IMR-90 (cell line): ENCODE data around the gene PTN. TPM values are rescaled to one million over a fixed set of nuclear protein-coding genes. Genes with fewer than 3 reads are reported as not detected.

ENCODE experiments used
- ATAC-seq: fragments of 200-7000 bp; cut with Tn5 transposase; 2 replicates; pipeline ENCODE4 v1.9.1; 2020; ENCODE audit warnings: low read depth, mild to moderate bottlenecking, moderate library complexity
- BruUV-seq: library from RNA; stranded (reverse); fragments of 400-500 nt; replicated peaks from 2 replicates; lab custom pipeline; 2021; lab: Mats Ljungman, UMichigan
- CTCF ChIA-PET: fragments of 300-600 bp; formaldehyde crosslinking; extraction: SDS; loops from one replicate; lab custom pipeline; 2021; ENCODE audit warnings: antibody characterized with exemption; lab: Yijun Ruan, JAX
- POLR2A ChIA-PET: fragments of 300-600 bp; sonication (Branson Sonifier 250); formaldehyde crosslinking; loops from one replicate; lab custom pipeline; 2022; ENCODE audit warnings: antibody characterized with exemption; ENCODE audit not compliant: unreplicated experiment; lab: Charles Lee
- DNase-seq: peaks from one replicate; pipeline ENCODE4 v3.0.0; 2013
- H2AFZ ChIP-seq: replicated peaks from 2 replicates; pipeline ENCODE3; 2013; ENCODE audit warnings: low read length, mild to moderate bottlenecking; ENCODE audit not compliant: poor library complexity
- H2AK5ac ChIP-seq: 2 replicates; pipeline ENCODE4 v1.6.1; 2013; ENCODE audit warnings: low read depth, low read length, inconsistent platforms
- H2AK9ac ChIP-seq: replicated peaks from 2 replicates; pipeline ENCODE3; 2013; ENCODE audit warnings: mild to moderate bottlenecking, low read depth, low read length, moderate library complexity; ENCODE audit not compliant: poor library complexity
- H2BK120ac ChIP-seq: 2 replicates; pipeline ENCODE4 v1.6.1; 2013; ENCODE audit warnings: low read depth, low read length, inconsistent platforms
- H2BK15ac ChIP-seq: 3 replicates; pipeline ENCODE4 v1.6.1; 2013; ENCODE audit warnings: low read depth, low read length, inconsistent platforms
- H2BK20ac ChIP-seq: 2 replicates; pipeline ENCODE4 v1.6.1; 2013; ENCODE audit warnings: low read depth, mild to moderate bottlenecking, inconsistent platforms, low read length, moderate library complexity
- H2BK5ac ChIP-seq: 2 replicates; pipeline ENCODE4 v1.6.1; 2013; ENCODE audit warnings: mild to moderate bottlenecking, low read depth, low read length, inconsistent platforms; ENCODE audit not compliant: poor library complexity, severe bottlenecking
- H3K14ac ChIP-seq: replicated peaks from 2 replicates; pipeline ENCODE4 v1.6.1; 2013; ENCODE audit warnings: low read depth, low read length, inconsistent platforms
- H3K18ac ChIP-seq: 2 replicates; pipeline ENCODE4 v1.6.1; 2013; ENCODE audit warnings: low read depth, low read length, control low read depth
- H3K23ac ChIP-seq: 2 replicates; pipeline ENCODE4 v1.6.1; 2013; ENCODE audit warnings: low read depth, low read length, inconsistent platforms
- H3K27ac ChIP-seq: 2 replicates; pipeline ENCODE4 v1.5.1; 2013; ENCODE audit warnings: mild to moderate bottlenecking, control low read depth, low read length; ENCODE audit not compliant: insufficient read depth
- H3K27me3 ChIP-seq: 2 replicates; pipeline ENCODE4 v1.6.1; 2013; ENCODE audit warnings: low read length; ENCODE audit not compliant: control insufficient read depth, insufficient read depth
- H3K36me3 ChIP-seq: 2 replicates; pipeline ENCODE4 v1.6.1; 2013; ENCODE audit warnings: low read length, mixed read lengths; ENCODE audit not compliant: control insufficient read depth, insufficient read depth
- H3K4ac ChIP-seq: 2 replicates; pipeline ENCODE4 v1.6.1; 2013; ENCODE audit warnings: low read depth, low read length, inconsistent platforms
- H3K4me1 ChIP-seq: 2 replicates; pipeline ENCODE4 v1.6.1; 2013; ENCODE audit warnings: low read length, mixed read lengths; ENCODE audit not compliant: control insufficient read depth, insufficient read depth
- H3K4me2 ChIP-seq: 2 replicates; pipeline ENCODE4 v1.6.1; 2013; ENCODE audit warnings: low read depth, mild to moderate bottlenecking, control low read depth, low read length, moderate library complexity
- H3K4me3 ChIP-seq: 2 replicates; pipeline ENCODE4 v1.5.1; 2013; ENCODE audit warnings: low read depth, mild to moderate bottlenecking, control low read depth, low read length, moderate library complexity; ENCODE audit not compliant: insufficient read depth
- H3K56ac ChIP-seq: 2 replicates; pipeline ENCODE4 v1.6.1; 2013; ENCODE audit warnings: low read length, inconsistent platforms; ENCODE audit not compliant: insufficient read depth; ENCODE audit errors: extremely low read depth
- H3K79me1 ChIP-seq, 2 experiments: 2 replicates each; pipeline ENCODE4 v1.6.1; 2013; ENCODE audit warnings: low read length in 2 of 2, inconsistent platforms in 1 of 2, low read depth in 1 of 2
- H3K9ac ChIP-seq: 2 replicates; pipeline ENCODE4 v1.6.1; 2013; ENCODE audit warnings: low read depth, low read length, control low read depth
- H3K9me1 ChIP-seq: 2 replicates; pipeline ENCODE4 v1.6.1; 2013; ENCODE audit warnings: low read length, inconsistent platforms; ENCODE audit not compliant: insufficient read depth
- H3K9me3 ChIP-seq: 2 replicates; pipeline ENCODE4 v1.6.1; 2013; ENCODE audit warnings: low read length; ENCODE audit not compliant: control insufficient read depth, insufficient read depth
- H4K20me1 ChIP-seq: 2 replicates; pipeline ENCODE4 v1.6.1; 2013; ENCODE audit warnings: low read length, inconsistent platforms; ENCODE audit not compliant: insufficient read depth
- H4K5ac ChIP-seq: 2 replicates; pipeline ENCODE4 v1.6.1; 2013; ENCODE audit warnings: mild to moderate bottlenecking, low read depth, low read length, control low read depth
- H4K8ac ChIP-seq, 2 experiments: 2 replicates each; pipeline ENCODE4 v1.6.1; 2013; ENCODE audit warnings: low read depth in 2 of 2, low read length in 2 of 2, control low read depth in 1 of 2, inconsistent platforms in 1 of 2
- H4K91ac ChIP-seq: 2 replicates; pipeline ENCODE4 v1.6.1; 2013; ENCODE audit warnings: low read depth, low read length, inconsistent platforms; ENCODE audit not compliant: insufficient read depth
- BHLHE40 ChIP-seq: fragments of 150-350 bp; IDR thresholded peaks from 2 replicates; pipeline ENCODE4 v1.6.1; 2016; ENCODE audit warnings: mild to moderate bottlenecking, low read depth, low read length
- CEBPB ChIP-seq: IDR thresholded peaks from 2 replicates; pipeline ENCODE4 v1.6.1; 2012; ENCODE audit warnings: low read depth, low read length, improper control_type of control experiment
- CHD1 ChIP-seq: IDR thresholded peaks from 2 replicates; pipeline ENCODE4 v1.6.1; 2012; ENCODE audit warnings: low read depth, low read length, improper control_type of control experiment
- CTCF ChIP-seq: conservative IDR thresholded peaks from 2 replicates; pipeline ENCODE4 v1.5.1; 2012; ENCODE audit warnings: mild to moderate bottlenecking, low read depth, low read length, improper control_type of control experiment
- FOS ChIP-seq: fragments of 150-350 bp; IDR thresholded peaks from 2 replicates; pipeline ENCODE4 v1.6.1; 2016; ENCODE audit warnings: low read depth, low read length
- MAFK ChIP-seq: IDR thresholded peaks from 2 replicates; pipeline ENCODE4 v1.6.1; 2012; ENCODE audit warnings: low read depth, low read length, improper control_type of control experiment
- MAZ ChIP-seq: IDR thresholded peaks from 2 replicates; pipeline ENCODE4 v1.6.1; 2012; ENCODE audit warnings: low read depth, mild to moderate bottlenecking, low read length, improper control_type of control experiment, moderate library complexity, borderline replicate concordance
- MXI1 ChIP-seq: IDR thresholded peaks from 2 replicates; pipeline ENCODE4 v1.6.1; 2012; ENCODE audit warnings: low read depth, mild to moderate bottlenecking, low read length, moderate library complexity, borderline replicate concordance
- NFE2L2 ChIP-seq: fragments of 150-350 bp; IDR thresholded peaks from 2 replicates; pipeline ENCODE4 v1.6.1; 2016; ENCODE audit warnings: low read depth, mild to moderate bottlenecking, low read length
- POLR2A ChIP-seq: IDR thresholded peaks from 2 replicates; pipeline ENCODE4 v1.6.1; 2012; ENCODE audit warnings: mild to moderate bottlenecking, low read depth, low read length
- RAD21 ChIP-seq: IDR thresholded peaks from 2 replicates; pipeline ENCODE4 v1.6.1; 2012; ENCODE audit warnings: low read length, improper control_type of control experiment
- RCOR1 ChIP-seq: IDR thresholded peaks from 2 replicates; pipeline ENCODE4 v1.6.1; 2012; ENCODE audit warnings: mild to moderate bottlenecking, low read length, improper control_type of control experiment; ENCODE audit not compliant: insufficient replicate concordance
- RFX5 ChIP-seq: IDR thresholded peaks from 2 replicates; pipeline ENCODE4 v1.8.0; 2012; ENCODE audit warnings: low read depth, mild to moderate bottlenecking, low read length, moderate library complexity
- SMC3 ChIP-seq: fragments of 150-350 bp; IDR thresholded peaks from 2 replicates; pipeline ENCODE4 v1.6.1; 2016; ENCODE audit warnings: low read depth, mild to moderate bottlenecking, antibody characterized with exemption, low read length, moderate library complexity
- USF2 ChIP-seq: fragments of 150-350 bp; IDR thresholded peaks from 2 replicates; pipeline ENCODE4 v1.6.1; 2017; ENCODE audit warnings: mild to moderate bottlenecking, antibody characterized with exemption, low read length, low read depth
- WGBS, 2 experiments: methylation state at CpG; one replicate each; pipeline versions ENCODE4 v1.1.5 to v1.1.7; 2013; ENCODE audit warnings: missing lambda C conversion rate in 2 of 2; ENCODE audit not compliant: insufficient read length in 1 of 2; ENCODE audit errors: extremely low coverage in 2 of 2; 5-methylcytosine and 5-hydroxymethylcytosine counted together
- dilution Hi-C: fragments of 300-500 bp; cut with HindIII; formaldehyde crosslinking; loops from one replicate; pipeline ENCODE4 v1.14.3; 2018; ENCODE audit warnings: low sequenced_read_pairs; ENCODE audit not compliant: unreplicated experiment
- in situ Hi-C: fragments of 300-500 bp; cut with MboI; formaldehyde crosslinking; loops from 3 replicates; pipeline ENCODE4 v1.14.3; 2019; ENCODE audit warnings: low sequenced_read_pairs, inconsistent platforms, mixed read lengths
- intact Hi-C: fragments of 100-400 bp; cut with micrococcal nuclease; formaldehyde crosslinking; loops from 2 replicates; pipeline ENCODE4 v1.10.0; 2022
- polyA plus RNA-seq, 3 experiments: library from polyadenylated mRNA; depleted of rRNA; stranded (reverse); fragments of >200 nt; gene quantifications; 2 replicates each; pipeline ENCODE4 v1.2.3, GENCODE V29; 2012; ENCODE audit warnings: low replicate concordance in 1 of 3
- total RNA-seq: library from RNA; depleted of rRNA; stranded (reverse); fragments of >200 nt; gene quantifications from 2 replicates; pipeline ENCODE4 v1.2.3, GENCODE V29; 2012

Gene PTN
- total and polyA plus RNA-seq, 2 of the 4 experiments (the other 2 are of a cell fraction) = 61.7 to 186 TPM

- DNase-seq = no peak
- no peak for TF ChIP-seq SMC3
- TF ChIP-seq POLR2A = no peak
- no peak for TF ChIP-seq MAZ
- no peak for TF ChIP-seq CTCF
- no peak for TF ChIP-seq BHLHE40
- TF ChIP-seq CEBPB = no peak
- no peak for TF ChIP-seq MAFK
- TF ChIP-seq NFE2L2 = no peak
- TF ChIP-seq RCOR1 = no peak
- no peak for TF ChIP-seq MXI1
- no peak for TF ChIP-seq RFX5
- TF ChIP-seq CHD1 = no peak
- TF ChIP-seq FOS = no peak
- no peak for TF ChIP-seq USF2
- no peak for TF ChIP-seq RAD21
- no peak overlapping the region for H3K4ac ChIP-seq
- H3K56ac ChIP-seq = no peak overlapping the region
- no peak overlapping the region for H3K4me3 ChIP-seq
- no peak overlapping the region for H2BK5ac ChIP-seq
- dilution Hi-C loops = no loop called here
- H4K20me1 ChIP-seq = no peaks in the 10 kb centered on the region
- H3K36me3 ChIP-seq = no peaks in the 10 kb centered on the region
- peaks cover 3 to 22% of the 10 kb centered on the region in 2 experiments; a peak in 3 of 4 replicates for H3K79me1 ChIP-seq
- ChIA-PET POLR2A (no interaction called here), CTCF (interaction anchor here (0.6 to 1.4 kb wide), 3 partner anchors 15 to 158 kb away, joined by 3 read pairs; no protein-coding TSS in a partner anchor)
- H4K8ac ChIP-seq = no peak overlapping the region
- no peak overlapping the region for H2BK20ac ChIP-seq
- H3K4me1 ChIP-seq = peaks cover 2% of the 10 kb centered on the region; the same call in 1 of the 2 replicates
- intact Hi-C loops = loop anchor here (5.0 kb wide), 1 partner anchor 288 kb away; no protein-coding TSS in a partner anchor
- BruUV-seq = no TSS peak
- H3K9me1 ChIP-seq = 0 out of 2 replicates have a peak, but pooled peaks cover 2% of the 10 kb centered on the region
- H3K4me2 ChIP-seq = no peak overlapping the region
- H2BK15ac ChIP-seq = no peak overlapping the region
- H4K5ac ChIP-seq = no peak overlapping the region
- H2AK9ac ChIP-seq = no peak overlapping the region
- H4K91ac ChIP-seq = no peak overlapping the region
- no peak overlapping the region for H2AFZ ChIP-seq
- in situ Hi-C loops = no loop called here
- H3K14ac ChIP-seq = no peak overlapping the region
- H2AK5ac ChIP-seq = no peak overlapping the region
- H3K18ac ChIP-seq = no peak overlapping the region
- no peak overlapping the region for H2BK120ac ChIP-seq
- no peaks in the 10 kb centered on the region for H3K9me3 ChIP-seq
- H3K27me3 ChIP-seq = no peaks in the 10 kb centered on the region
- H3K27ac ChIP-seq = no peak overlapping the region
- no peak overlapping the region for H3K23ac ChIP-seq
- H3K9ac ChIP-seq = no peak overlapping the region
- ATAC-seq = no peak
- no CpG with 5 or more reads among the region's 1 CpG for whole genome bisulfite sequencing, 2 experiments
Observed at GRCh38 chr7:137304165-137304564, 39.4 kb downstream of the PTN start.
